ENCODE results near the gene FAM170B.

Gene FAM170B

DNA sequence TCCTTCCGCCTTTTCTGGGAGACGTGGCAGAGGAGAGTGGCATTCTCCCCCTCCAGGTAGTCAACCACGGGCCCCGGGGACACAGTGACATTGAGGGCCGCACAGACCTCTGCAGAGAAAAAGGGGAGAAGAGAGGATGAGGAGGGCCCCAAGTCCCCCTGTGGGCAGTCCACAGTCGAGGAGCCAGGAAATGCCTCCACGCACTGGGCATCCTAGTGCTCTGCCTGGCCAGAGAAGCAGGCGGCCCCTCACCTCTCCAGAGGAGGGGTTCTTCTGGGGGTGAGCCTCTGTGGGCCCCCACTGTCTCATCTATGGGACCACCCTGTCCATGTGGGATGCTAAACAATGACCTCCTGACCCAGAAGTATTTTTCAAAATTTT, 25.9 kb downstream of the FAM170B start:
- no peak overlapping the region for H3K4me3 ChIP-seq (ENCODE audit: control insufficient read depth, low read depth, low read length)
- TF ChIP-seq, protein P1, sequence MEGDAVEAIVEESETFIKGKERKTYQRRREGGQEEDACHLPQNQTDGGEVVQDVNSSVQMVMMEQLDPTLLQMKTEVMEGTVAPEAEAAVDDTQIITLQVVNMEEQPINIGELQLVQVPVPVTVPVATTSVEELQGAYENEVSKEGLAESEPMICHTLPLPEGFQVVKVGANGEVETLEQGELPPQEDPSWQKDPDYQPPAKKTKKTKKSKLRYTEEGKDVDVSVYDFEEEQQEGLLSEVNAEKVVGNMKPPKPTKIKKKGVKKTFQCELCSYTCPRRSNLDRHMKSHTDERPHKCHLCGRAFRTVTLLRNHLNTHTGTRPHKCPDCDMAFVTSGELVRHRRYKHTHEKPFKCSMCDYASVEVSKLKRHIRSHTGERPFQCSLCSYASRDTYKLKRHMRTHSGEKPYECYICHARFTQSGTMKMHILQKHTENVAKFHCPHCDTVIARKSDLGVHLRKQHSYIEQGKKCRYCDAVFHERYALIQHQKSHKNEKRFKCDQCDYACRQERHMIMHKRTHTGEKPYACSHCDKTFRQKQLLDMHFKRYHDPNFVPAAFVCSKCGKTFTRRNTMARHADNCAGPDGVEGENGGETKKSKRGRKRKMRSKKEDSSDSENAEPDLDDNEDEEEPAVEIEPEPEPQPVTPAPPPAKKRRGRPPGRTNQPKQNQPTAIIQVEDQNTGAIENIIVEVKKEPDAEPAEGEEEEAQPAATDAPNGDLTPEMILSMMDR (conservative IDR thresholded peaks at IDR 0.05; ENCODE audit: control insufficient read depth, insufficient read depth, low read depth, low read length), result no peak
- DNase-seq (ENCODE audit: low read depth), result no peak

DNA sequence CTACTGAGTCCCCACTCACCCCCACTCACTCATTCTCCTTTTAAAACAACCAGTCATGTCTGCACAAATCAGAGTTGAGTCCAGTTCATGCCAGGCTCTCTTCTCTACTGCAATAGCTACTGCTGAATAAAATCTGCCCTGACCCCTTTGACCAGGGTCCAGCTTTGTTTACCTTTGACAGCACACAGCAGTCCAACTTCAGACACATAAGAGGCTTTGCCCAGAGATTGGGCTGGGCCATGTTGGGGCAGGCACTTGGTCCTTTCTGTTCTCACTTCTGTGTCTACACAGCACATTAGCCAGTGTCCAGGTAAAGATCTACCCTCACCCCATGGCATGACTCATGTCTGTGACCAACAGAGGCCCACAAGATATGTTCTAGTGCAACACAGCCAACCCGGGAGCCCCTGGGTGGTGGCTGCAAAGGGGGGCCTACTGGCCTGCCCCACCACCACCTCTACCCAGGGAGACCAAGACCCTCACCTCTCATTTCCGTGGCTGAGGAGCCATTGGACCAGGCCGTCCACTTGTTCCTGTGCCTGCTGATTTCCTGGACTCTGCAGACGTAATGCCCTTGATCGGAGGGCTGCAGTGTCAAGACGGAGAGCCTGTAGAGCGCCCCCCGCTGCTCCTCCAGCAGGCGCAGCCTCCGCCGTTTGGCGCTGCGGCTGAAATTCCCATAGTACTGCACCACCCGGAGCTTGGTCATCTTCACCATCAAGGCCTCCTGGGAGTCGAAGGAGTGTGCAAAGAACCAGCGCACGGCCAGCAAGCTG, 26.5 kb downstream of the FAM170B start:
- TF ChIP-seq, protein P1 (conservative IDR thresholded peaks at IDR 0.05; ENCODE audit: control insufficient read depth, insufficient read depth, low read depth, low read length), result no peak
- no peak overlapping the region for H3K4me3 ChIP-seq (ENCODE audit: control insufficient read depth, low read depth, low read length)
- DNase-seq (ENCODE audit: low read depth), result no peak

DNA sequence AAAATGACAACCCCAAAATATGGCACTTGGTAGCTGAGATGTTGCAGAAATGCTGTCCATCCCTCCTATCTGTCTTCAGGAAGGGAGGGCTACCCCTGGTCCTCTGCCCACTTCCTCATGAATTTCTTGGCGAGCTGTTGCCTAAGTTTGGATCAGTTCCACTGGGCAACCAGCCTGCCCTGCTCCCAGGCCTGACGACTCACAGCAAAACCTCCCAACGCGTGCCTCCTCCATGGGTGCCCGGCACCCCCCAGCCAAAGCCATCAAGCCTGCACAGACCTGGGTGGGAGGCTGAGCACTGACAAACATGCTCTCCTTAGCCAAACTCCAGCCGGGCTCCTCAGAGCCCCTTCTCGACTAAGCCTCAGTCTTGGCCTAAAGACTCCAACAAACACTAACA, 27.4 kb downstream of the FAM170B start:
- no peak for DNase-seq (ENCODE audit: low read depth)
- TF ChIP-seq, protein P1 (conservative IDR thresholded peaks at IDR 0.05; ENCODE audit: control insufficient read depth, insufficient read depth, low read depth, low read length), result no peak
- no peak overlapping the region for H3K4me3 ChIP-seq (ENCODE audit: control insufficient read depth, low read depth, low read length)

DNA sequence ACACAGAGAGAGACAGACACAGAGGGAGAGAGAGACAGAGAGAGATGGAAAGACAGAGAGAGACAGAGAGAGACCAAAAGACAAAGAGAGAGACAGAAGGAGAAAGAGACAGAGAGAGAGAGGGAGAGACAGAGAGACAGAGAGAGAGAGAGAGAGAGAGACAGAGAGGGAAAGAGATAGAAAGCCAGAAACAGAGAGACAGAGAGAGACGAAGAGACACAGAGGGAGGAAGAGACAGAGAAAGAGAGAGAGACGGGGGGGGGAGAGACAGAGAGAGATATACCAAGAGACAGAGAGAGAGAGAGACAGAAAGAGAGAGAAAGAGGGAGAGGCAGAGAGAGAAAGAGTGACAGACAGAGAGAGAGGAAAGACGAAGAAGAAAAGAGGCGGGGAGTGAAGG, 28.7 kb downstream of the FAM170B start:
- H3K4me3 ChIP-seq (ENCODE audit: control insufficient read depth, low read depth, low read length), result no peak overlapping the region
- DNase-seq (ENCODE audit: low read depth), result no peak
- TF ChIP-seq, protein P1 (conservative IDR thresholded peaks at IDR 0.05; ENCODE audit: control insufficient read depth, insufficient read depth, low read depth, low read length), result no peak

DNA sequence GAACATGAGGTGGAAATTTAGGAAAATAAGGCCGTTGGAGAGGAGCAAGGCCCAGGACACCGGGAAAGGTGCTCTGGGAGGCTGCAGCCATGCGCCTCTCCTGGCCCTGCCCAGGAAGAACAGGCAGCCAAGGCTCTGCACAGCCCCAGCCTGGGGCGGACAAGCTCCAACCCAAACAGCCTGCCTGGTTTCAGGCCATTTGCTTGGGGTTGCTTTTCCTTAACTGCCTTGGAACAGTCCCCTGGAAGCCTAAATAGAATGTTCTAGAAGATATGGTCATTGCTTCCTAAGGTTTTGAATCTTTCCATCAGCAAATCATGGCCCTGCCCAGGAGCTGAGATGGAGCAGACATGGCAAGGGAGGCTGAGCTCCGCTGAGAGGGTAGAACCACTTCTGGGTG, 29.5 kb downstream of the FAM170B start:
- TF ChIP-seq, protein P1 (conservative IDR thresholded peaks at IDR 0.05; ENCODE audit: control insufficient read depth, insufficient read depth, low read depth, low read length), result no peak
- no peak overlapping the region for H3K4me3 ChIP-seq (ENCODE audit: control insufficient read depth, low read depth, low read length)
- no peak for DNase-seq (ENCODE audit: low read depth)

DNA sequence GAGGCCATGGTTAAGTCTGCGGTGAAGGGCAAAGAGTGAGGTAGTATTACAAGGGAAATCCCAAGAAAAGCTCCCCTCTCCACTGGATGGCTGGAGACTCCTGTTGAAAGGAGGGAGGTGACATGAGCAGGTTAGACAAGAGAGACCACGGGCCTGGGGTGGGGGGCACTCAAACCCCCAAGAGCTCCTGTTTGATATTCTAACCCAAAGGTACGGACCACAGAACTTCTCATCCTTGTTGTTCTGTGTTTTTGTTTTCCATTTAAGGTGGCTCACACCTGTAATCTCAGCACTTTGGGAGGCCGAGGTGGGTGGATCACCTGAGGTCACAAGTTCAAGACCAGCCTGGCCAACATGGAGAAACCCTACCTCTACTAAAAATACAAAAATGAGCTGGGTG, 30.1 kb downstream of the FAM170B start:
- no peak for DNase-seq (ENCODE audit: low read depth)
- H3K4me3 ChIP-seq (ENCODE audit: control insufficient read depth, low read depth, low read length), result no peak overlapping the region
- TF ChIP-seq, protein P1 (conservative IDR thresholded peaks at IDR 0.05; ENCODE audit: control insufficient read depth, insufficient read depth, low read depth, low read length), result no peak
